ENCODE results near the gene NLGN1. TPM values are rescaled to one million over a fixed set of nuclear protein-coding genes. Genes with fewer than 3 reads are reported as not detected.

The NLGN1 gene
- total and polyA plus RNA-seq, 2 of the 13 experiments (the other 11 are each of a cell fraction or from before 2014, with no cell fraction given), result not detected

GRCh38 chr3:173416070-173416469 is 18.5 kb downstream of the NLGN1 start (continued):
- TF ChIP-seq, protein P1, sequence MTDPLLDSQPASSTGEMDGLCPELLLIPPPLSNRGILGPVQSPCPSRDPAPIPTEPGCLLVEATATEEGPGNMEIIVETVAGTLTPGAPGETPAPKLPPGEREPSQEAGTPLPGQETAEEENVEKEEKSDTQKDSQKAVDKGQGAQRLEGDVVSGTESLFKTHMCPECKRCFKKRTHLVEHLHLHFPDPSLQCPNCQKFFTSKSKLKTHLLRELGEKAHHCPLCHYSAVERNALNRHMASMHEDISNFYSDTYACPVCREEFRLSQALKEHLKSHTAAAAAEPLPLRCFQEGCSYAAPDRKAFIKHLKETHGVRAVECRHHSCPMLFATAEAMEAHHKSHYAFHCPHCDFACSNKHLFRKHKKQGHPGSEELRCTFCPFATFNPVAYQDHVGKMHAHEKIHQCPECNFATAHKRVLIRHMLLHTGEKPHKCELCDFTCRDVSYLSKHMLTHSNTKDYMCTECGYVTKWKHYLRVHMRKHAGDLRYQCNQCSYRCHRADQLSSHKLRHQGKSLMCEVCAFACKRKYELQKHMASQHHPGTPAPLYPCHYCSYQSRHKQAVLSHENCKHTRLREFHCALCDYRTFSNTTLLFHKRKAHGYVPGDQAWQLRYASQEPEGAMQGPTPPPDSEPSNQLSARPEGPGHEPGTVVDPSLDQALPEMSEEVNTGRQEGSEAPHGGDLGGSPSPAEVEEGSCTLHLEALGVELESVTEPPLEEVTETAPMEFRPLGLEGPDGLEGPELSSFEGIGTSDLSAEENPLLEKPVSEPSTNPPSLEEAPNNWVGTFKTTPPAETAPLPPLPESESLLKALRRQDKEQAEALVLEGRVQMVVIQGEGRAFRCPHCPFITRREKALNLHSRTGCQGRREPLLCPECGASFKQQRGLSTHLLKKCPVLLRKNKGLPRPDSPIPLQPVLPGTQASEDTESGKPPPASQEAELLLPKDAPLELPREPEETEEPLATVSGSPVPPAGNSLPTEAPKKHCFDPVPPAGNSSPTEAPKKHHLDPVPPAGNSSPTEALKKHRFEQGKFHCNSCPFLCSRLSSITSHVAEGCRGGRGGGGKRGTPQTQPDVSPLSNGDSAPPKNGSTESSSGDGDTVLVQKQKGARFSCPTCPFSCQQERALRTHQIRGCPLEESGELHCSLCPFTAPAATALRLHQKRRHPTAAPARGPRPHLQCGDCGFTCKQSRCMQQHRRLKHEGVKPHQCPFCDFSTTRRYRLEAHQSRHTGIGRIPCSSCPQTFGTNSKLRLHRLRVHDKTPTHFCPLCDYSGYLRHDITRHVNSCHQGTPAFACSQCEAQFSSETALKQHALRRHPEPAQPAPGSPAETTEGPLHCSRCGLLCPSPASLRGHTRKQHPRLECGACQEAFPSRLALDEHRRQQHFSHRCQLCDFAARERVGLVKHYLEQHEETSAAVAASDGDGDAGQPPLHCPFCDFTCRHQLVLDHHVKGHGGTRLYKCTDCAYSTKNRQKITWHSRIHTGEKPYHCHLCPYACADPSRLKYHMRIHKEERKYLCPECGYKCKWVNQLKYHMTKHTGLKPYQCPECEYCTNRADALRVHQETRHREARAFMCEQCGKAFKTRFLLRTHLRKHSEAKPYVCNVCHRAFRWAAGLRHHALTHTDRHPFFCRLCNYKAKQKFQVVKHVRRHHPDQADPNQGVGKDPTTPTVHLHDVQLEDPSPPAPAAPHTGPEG (CRISPR knock-in tag; IDR thresholded peaks at IDR 0.05), result no peak
- TF ChIP-seq HMGA1 (CRISPR knock-in tag; conservative IDR thresholded peaks at IDR 0.05) (no peak), SKIL (CRISPR knock-in tag; IDR thresholded peaks at IDR 0.05; ENCODE audit: borderline replicate concordance) (no peak), RELA (CRISPR knock-in tag; IDR thresholded peaks at IDR 0.05) (no peak)

DNA sequence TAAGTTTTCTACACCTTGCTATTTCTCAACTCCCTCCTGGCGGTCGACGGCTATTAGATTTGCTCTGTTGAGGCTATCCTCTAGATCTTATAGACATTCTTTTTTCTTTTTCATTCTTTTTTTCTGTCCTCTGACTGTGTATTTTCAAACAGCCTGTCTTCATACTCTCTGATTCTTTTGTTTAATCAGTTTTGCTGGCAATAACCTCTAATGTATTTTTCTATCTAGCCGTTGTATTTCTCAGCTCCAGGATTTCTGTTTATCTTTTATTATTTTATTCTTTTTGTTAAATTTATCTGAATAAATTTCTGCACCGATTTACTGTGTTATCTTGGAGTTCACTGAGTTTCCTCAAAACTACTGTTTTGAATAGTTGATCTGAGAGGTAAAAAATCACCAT is 31.5 kb downstream of the NLGN1 start:
- CTCF ChIA-PET (ENCODE audit: low intra/inter-chr PET ratio, low total read pairs), result no interaction called here
- DNase-seq (ENCODE audit: low spot score) (no peak), ATAC-seq (no peak), FAIRE-seq (no peak)
- BruUV-seq (replicated peaks), result no TSS peak
- Histone ChIP-seq H2AFZ (ENCODE audit: low read length) (no peak overlapping the region), H3K27ac (ENCODE audit: extremely low read length, insufficient read depth, low read length) (no peak overlapping the region), H3K4me3 (replicated peaks in 1 of 3; ENCODE audit: insufficient read depth in 1 of 3, low read depth in 2 of 3, low read length in 3 of 3) (no peak overlapping the region), H3K27me3 (ENCODE audit: control insufficient read depth in 1 of 2, insufficient read depth in 2 of 2, low read length in 2 of 2) (no peaks in the 10 kb centered on the region), H3K79me2 (ENCODE audit: insufficient read depth, low read length) (no peaks in the 10 kb centered on the region), H3K4me1 (ENCODE audit: insufficient read depth, low read length) (no peaks in the 10 kb centered on the region), H3K4me2 (ENCODE audit: low read depth, low read length) (no peak overlapping the region), H3K36me3 (replicated peaks in 1 of 2; ENCODE audit: control insufficient read depth in 1 of 2, insufficient read depth in 2 of 2, low read length in 2 of 2) (no peaks in the 10 kb centered on the region), H4K20me1 (ENCODE audit: insufficient read depth, low read length) (no peaks in the 10 kb centered on the region), H3K9me3 (ENCODE audit: low read length) (peaks cover 5% of the 10 kb centered on the region; the same call in 1 of the 2 replicates), H3K9ac (ENCODE audit: insufficient read depth, low read depth, low read length) (no peak overlapping the region)
- in situ Hi-C loops (cut with HindIII; ENCODE audit: extremely low pct_ligation_motif_present, low pct_unique_long_range_greater_than_20kb) (no loop called here), intact Hi-C loops (cut with micrococcal nuclease; ENCODE audit: unreplicated experiment) (no loop called here)
- POLR2A ChIA-PET, result no interaction called here
- TF ChIP-seq BRD4 (CRISPR knock-in tag; IDR thresholded peaks at IDR 0.05) (no peak), ZNF160 (CRISPR knock-in tag; IDR thresholded peaks at IDR 0.05) (peak; percentile 90; the same call in 1 of the 2 replicates), MXD4 (CRISPR knock-in tag; IDR thresholded peaks at IDR 0.05) (no peak), SNRNP70 (IDR thresholded peaks at IDR 0.05; ENCODE audit: low read depth, low read length) (no peak)
- 4% methylated on average over 5 of the region's 5 CpGs for WGBS (ENCODE audit: low lambda C conversion rate)
